Retinal pigment epithelial cell (primary cell): ENCODE data around the gene IRGC.

Experiments used
- DNase-seq: peaks from one replicate; pipeline ENCODE4 v3.0.0-alpha.2; 2010; ENCODE audit warnings: low read depth
- H3K4me3 ChIP-seq: 2 replicates; pipeline ENCODE4 v1.5.1; 2011; ENCODE audit warnings: mild to moderate bottlenecking, low read length, control low read depth, moderate library complexity
- CTCF ChIP-seq: conservative IDR thresholded peaks from 2 replicates; pipeline ENCODE4 v1.5.1; 2011; ENCODE audit warnings: low read depth, low read length, control low read depth, inconsistent platforms

IRGC gene

DNA sequence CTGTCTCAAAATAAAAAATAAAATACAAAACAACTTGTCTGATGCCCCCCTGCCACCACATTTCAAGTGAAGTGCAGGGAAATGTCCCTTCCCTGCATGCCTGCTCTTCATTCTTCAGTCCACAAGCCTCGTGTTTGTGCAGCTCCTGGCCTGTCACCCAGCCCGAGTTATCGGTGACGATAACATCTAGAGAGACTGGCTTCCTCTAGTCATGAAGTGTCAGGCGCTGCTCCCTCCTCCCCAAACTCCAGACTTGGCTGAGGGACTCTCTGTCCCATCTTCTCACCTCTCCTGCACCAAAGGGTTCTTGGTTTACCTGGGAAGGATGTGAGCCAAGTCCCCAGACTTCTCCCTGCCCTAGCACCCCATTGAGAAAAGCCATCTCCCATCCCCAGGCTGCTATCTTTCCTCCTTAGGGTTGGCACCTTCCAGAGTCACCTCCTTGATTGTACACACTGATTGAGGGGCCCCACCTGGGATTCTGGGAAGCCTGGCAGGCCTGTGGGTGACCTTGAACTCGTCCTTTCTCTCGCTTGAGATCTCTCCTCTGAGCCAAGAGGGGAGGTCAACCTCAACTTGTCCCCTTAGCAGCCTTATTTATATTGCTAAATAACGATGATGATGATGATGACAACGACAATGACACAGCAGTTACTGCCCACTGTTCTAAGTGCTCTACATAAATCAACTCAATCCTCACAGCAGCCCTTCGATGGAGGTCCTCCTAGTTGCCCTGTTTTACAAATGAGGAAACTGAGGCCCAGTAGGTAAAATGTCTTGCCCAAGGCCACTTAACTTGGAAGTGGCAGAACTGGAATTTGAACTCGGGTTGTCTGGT lies 32.8 kb upstream of the IRGC start:
- no peak overlapping the region for H3K4me3 ChIP-seq
- no peak for DNase-seq
- no peak for TF ChIP-seq CTCF

- no peak for TF ChIP-seq CTCF
- no peak overlapping the region for H3K4me3 ChIP-seq
- no peak for DNase-seq
Observed at GRCh38 chr19:43683905-43684304, 32.0 kb upstream of the IRGC start.

DNA sequence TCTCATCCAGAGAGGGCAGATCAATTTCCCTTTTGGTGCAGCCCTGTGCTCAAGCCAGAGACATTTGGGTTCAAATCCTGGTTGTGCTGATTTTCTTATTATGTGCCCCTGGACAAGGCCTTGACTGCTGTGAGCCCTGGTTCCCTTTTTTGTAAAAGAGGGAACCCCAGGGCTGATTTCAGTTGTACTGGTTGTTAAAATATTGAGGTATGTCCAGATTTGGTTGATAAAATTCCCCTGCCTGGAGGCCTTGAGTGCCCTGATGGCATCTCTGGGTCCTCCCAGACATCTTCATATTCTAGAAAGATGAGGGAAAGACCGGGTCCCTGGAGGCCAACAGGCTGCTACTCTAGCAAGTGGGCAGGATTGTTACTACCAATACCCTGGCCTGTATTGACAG lies 31.6 kb upstream of the IRGC start:
- H3K4me3 ChIP-seq: no peak overlapping the region
- no peak for TF ChIP-seq CTCF
- no peak for DNase-seq

DNA sequence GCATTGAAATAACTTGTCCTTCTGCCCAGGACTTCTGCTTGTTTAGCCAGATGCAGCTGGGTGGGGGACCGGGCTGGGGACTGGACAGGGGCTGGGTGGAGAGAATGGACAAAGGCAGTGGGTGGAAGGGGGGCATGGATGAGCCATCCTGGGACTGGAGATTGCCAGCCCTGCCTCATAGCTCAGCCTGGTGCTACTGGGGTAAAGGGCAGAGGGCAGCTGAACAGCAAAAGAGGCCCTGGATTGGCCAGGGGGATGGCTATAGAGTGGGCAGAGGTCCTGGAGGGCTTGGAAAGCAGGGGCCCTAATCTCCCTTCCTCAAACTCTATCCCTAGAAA lies 28.2 kb upstream of the IRGC start:
- no peak for DNase-seq
- H3K4me3 ChIP-seq: no peak overlapping the region
- TF ChIP-seq CTCF: no peak

DNA sequence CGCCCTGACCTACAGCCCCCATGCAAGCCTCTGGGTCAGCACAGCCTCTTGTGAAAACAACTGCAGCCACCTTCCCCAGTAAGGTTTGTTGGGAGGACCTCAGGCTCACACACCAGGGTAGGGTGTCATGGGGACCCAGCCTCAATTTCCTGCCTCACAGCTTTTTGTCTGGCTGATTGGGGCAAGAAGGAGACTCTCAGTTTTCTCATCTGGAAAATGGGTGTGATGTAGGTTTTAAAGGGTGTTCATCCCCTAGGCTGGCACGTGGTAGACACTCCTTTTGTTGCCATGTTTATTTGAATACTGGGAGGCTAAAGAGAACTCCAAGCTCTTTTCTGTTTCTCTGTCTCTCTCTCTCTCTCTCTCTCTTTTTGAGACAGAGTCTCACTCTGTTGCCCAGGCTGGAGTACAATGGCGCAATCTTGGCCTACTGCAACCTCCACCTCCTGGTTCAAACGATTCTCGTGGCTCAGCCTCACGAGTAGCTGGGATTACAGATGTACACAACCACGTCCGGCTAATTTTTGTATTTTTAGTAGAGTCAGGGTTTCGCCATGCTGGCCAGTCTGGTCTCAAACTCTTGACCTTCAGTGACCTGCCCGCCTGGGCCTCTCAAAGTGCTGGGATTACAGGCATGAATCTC lies 27.7 kb upstream of the IRGC start:
- TF ChIP-seq CTCF: no peak
- no peak for DNase-seq
- H3K4me3 ChIP-seq: no peak overlapping the region

DNA sequence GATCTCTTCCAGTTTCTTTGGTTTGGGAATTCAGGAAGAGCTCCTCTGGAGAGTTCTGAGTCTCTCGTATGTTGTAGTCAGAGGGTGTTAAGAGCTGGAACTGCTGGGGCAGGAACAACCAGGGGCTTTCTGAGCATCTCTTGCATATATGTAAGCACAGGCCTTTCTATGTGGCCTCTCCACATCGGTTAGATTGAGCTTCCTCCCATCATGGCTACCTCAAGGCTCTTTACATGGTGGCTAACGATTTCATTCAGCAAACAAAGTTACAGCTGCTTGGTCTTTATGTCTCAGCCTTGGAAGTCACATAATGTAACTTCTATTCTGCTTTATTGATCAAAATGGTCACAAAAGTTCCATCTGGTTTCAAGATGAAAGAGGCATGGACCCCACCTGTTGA lies 25.4 kb upstream of the IRGC start:
- no peak for TF ChIP-seq CTCF
- no peak for DNase-seq
- H3K4me3 ChIP-seq: no peak overlapping the region

DNA sequence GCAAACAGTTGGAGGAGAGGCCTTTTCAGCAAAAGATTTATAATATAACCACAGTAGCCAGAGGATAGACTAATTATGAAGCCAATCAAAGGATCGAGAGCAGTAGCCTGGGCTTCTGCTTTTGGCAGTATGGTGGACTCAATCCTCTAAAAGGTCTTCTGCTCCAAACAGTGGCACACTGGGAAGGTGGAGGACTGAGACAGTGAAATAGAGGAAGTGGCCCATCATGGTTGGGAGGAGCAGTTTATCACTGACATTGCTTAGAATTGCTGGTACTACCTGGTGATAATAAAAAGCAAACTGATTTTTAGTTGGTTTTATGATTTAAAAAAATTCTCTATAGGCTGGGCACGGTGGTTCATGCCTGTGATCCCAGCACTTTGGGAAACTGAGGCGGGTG lies 25.0 kb upstream of the IRGC start:
- no peak for DNase-seq
- H3K4me3 ChIP-seq: no peak overlapping the region
- TF ChIP-seq CTCF: no peak
